Fibroblast of lung (primary cell): ENCODE data around the gene OXGR1. TPM values are rescaled to one million over a fixed set of nuclear protein-coding genes. Genes with fewer than 3 reads are reported as not detected.

Experiments
- DNase-seq, 2 donors: peaks; one replicate each; pipeline versions ENCODE4 v3.0.0 to v3.0.0-alpha.2; 2010; ENCODE audit warnings: low read depth in 2 of 2
- H2AFZ ChIP-seq: 2 replicates; pipeline ENCODE4 v1.5.1; 2012; ENCODE audit warnings: low read length, control low read depth, inconsistent platforms
- H3K27ac ChIP-seq: 2 replicates; pipeline ENCODE4 v1.5.1; 2011; ENCODE audit warnings: low read length, control low read depth; ENCODE audit not compliant: insufficient read depth
- H3K27me3 ChIP-seq: 2 replicates; pipeline ENCODE4 v1.5.1; 2011; ENCODE audit warnings: mild to moderate bottlenecking, low read length; ENCODE audit not compliant: control insufficient read depth, insufficient read depth
- H3K36me3 ChIP-seq: 2 replicates; pipeline ENCODE4 v1.5.1; 2011; ENCODE audit warnings: low read length; ENCODE audit not compliant: control insufficient read depth, insufficient read depth
- H3K4me1 ChIP-seq: 2 replicates; pipeline ENCODE4 v1.5.1; 2011; ENCODE audit warnings: low read length; ENCODE audit not compliant: control insufficient read depth, insufficient read depth; ENCODE audit errors: extremely low read depth
- H3K4me2 ChIP-seq: 2 replicates; pipeline ENCODE4 v1.5.1; 2011; ENCODE audit warnings: low read length, control low read depth; ENCODE audit not compliant: insufficient read depth; ENCODE audit errors: extremely low read depth
- H3K4me3 ChIP-seq, 4 experiments: fragments of 200-600 bp in 1 of 4; sonication (generic) in 1 of 4; replicated peaks in 1 of 4; 2 replicates each; pipeline ENCODE4 v1.5.1; 2011 to 2016; ENCODE audit warnings: low read length in 4 of 4, low read depth in 3 of 4, mild to moderate bottlenecking in 3 of 4, control low read depth in 2 of 4, inconsistent platforms in 1 of 4, mixed read lengths in 1 of 4; ENCODE audit not compliant: insufficient read depth in 1 of 4; ENCODE audit errors: control extremely low read depth in 1 of 4
- H3K79me2 ChIP-seq: 2 replicates; pipeline ENCODE4 v1.5.1; 2012; ENCODE audit warnings: mild to moderate bottlenecking, low read length, inconsistent platforms; ENCODE audit not compliant: control insufficient read depth, insufficient read depth
- H3K9ac ChIP-seq: 2 replicates; pipeline ENCODE4 v1.5.1; 2011; ENCODE audit warnings: mild to moderate bottlenecking, low read length, control low read depth; ENCODE audit not compliant: insufficient read depth
- H3K9me3 ChIP-seq: 2 replicates; pipeline ENCODE4 v1.5.1; 2012; ENCODE audit warnings: low read depth, low read length; ENCODE audit not compliant: control insufficient read depth, insufficient read depth
- H4K20me1 ChIP-seq: 2 replicates; pipeline ENCODE4 v1.5.1; 2011; ENCODE audit warnings: low read length; ENCODE audit not compliant: control insufficient read depth, insufficient read depth; ENCODE audit errors: extremely low read depth
- CTCF ChIP-seq, 2 donors: IDR thresholded peaks in 1 of 2; conservative IDR thresholded peaks in 1 of 2; 1 replicate in 1 of 2; 2 replicates in 1 of 2; pipeline ENCODE4 v1.5.1; 2011 to 2012; ENCODE audit warnings: low read length in 2 of 2, control low read depth in 1 of 2, inconsistent platforms in 1 of 2, low read depth in 1 of 2, mild to moderate bottlenecking in 1 of 2
- EZH2 ChIP-seq: IDR thresholded peaks from 2 replicates; pipeline ENCODE4 v1.5.1; 2012; ENCODE audit warnings: low read length, control low read depth, mild to moderate bottlenecking; ENCODE audit errors: missing control alignments
- polyA plus RNA-seq, 2 donors: library from polyadenylated mRNA; depleted of rRNA in 1 of 2; stranded (reverse) in 1 of 2; unstranded in 1 of 2; fragments of >200 nt; gene quantifications; 2 replicates each; pipeline ENCODE4 v1.2.1, GENCODE V29; 2011 to 2012; ENCODE audit warnings: missing spikeins in 1 of 2
- total RNA-seq: library from RNA; depleted of rRNA; stranded (reverse); fragments of >200 nt; gene quantifications from 2 replicates; pipeline ENCODE4 v1.2.1, GENCODE V29; 2014

Gene OXGR1
- total and polyA plus RNA-seq, 2 donors (not counting 1 experiment from before 2014, with no cell fraction given) = not detected

- H3K27me3 ChIP-seq = no peaks in the 10 kb centered on the region
- no peak for TF ChIP-seq EZH2
- TF ChIP-seq CTCF (conservative IDR thresholded peaks at IDR 0.05 in 1 of 2, IDR thresholded peaks at IDR 0.05 in 1 of 2; ENCODE audit: low read depth in 1 of 2, low read length in 2 of 2) = no peak
- no peaks in the 10 kb centered on the region for H4K20me1 ChIP-seq
- H3K9me3 ChIP-seq = no peaks in the 10 kb centered on the region
- H2AFZ ChIP-seq = no peak overlapping the region
- no peaks in the 10 kb centered on the region for H3K79me2 ChIP-seq
- H3K4me3 ChIP-seq = no peak overlapping the region
- no peaks in the 10 kb centered on the region for H3K36me3 ChIP-seq
- H3K27ac ChIP-seq = no peak overlapping the region
- no peak overlapping the region for H3K4me2 ChIP-seq
- peaks cover 11% of the 10 kb centered on the region for H3K4me1 ChIP-seq
- H3K9ac ChIP-seq = no peak overlapping the region
- no peak for DNase-seq
Measured at GRCh38 chr13:97004886-97005285, 10.6 kb upstream of the OXGR1 start.

- Histone ChIP-seq H3K9me3 (no peaks in the 10 kb centered on the region), H3K27me3 (no peaks in the 10 kb centered on the region), H3K4me2 (no peak overlapping the region), H3K4me3 (no peak overlapping the region), H4K20me1 (no peaks in the 10 kb centered on the region), H3K79me2 (no peaks in the 10 kb centered on the region), H2AFZ (no peak overlapping the region), H3K27ac (no peak overlapping the region), H3K36me3 (no peaks in the 10 kb centered on the region), H3K4me1 (peaks cover 11% of the 10 kb centered on the region), H3K9ac (no peak overlapping the region)
- TF ChIP-seq EZH2 (no peak), CTCF (conservative IDR thresholded peaks at IDR 0.05 in 1 of 2, IDR thresholded peaks at IDR 0.05 in 1 of 2; ENCODE audit: low read depth in 1 of 2, low read length in 2 of 2) (no peak)
- DNase-seq = peak; percentile 60 to 94
Measured at GRCh38 chr13:97004096-97004876, 10.0 kb upstream of the OXGR1 start.

- Histone ChIP-seq H3K9me3 (no peaks in the 10 kb centered on the region), H3K4me1 (peaks cover 11% of the 10 kb centered on the region), H3K9ac (no peak overlapping the region), H3K4me3 (no peak overlapping the region), H3K4me2 (no peak overlapping the region), H3K79me2 (no peaks in the 10 kb centered on the region), H2AFZ (no peak overlapping the region), H4K20me1 (no peaks in the 10 kb centered on the region), H3K27me3 (no peaks in the 10 kb centered on the region), H3K27ac (no peak overlapping the region), H3K36me3 (no peaks in the 10 kb centered on the region)
- TF ChIP-seq CTCF (conservative IDR thresholded peaks at IDR 0.05 in 1 of 2, IDR thresholded peaks at IDR 0.05 in 1 of 2; ENCODE audit: low read depth in 1 of 2, low read length in 2 of 2) = no peak
- no peak for TF ChIP-seq EZH2
- peak in 1 of 2 donors; percentile 71 for DNase-seq
Measured at GRCh38 chr13:97003071-97003470, 8.8 kb upstream of the OXGR1 start.
